ENCODE results near the gene LTBP2. TPM values are rescaled to one million over a fixed set of nuclear protein-coding genes. Genes with fewer than 3 reads are reported as not detected.
A peak's percentile ranks its signal among the peaks of the same experiment; 100 is the strongest.

The LTBP2 gene
- total RNA-seq, 1 donor from 2014 or later, result 22.7 TPM

- no peak for DNase-seq (ENCODE audit: low read depth in 2 of 2)
Measured at GRCh38 chr14:74573421-74574089, 38.5 kb downstream of the LTBP2 start.

GRCh38 chr14:74572726-74573301 is 39.2 kb downstream of the LTBP2 start:
- no peak for DNase-seq (ENCODE audit: low read depth in 2 of 2)

GRCh38 chr14:74571901-74572725 is 39.9 kb downstream of the LTBP2 start:
- peak in 1 of 2 donors; percentile 90 for DNase-seq (ENCODE audit: low read depth in 2 of 2)

GRCh38 chr14:74571441-74571841 is 40.6 kb downstream of the LTBP2 start:
- DNase-seq (ENCODE audit: low read depth in 2 of 2), result no peak

- DNase-seq (ENCODE audit: low read depth in 2 of 2), result no peak
Measured at GRCh38 chr14:74570696-74571095, 41.3 kb downstream of the LTBP2 start.

- DNase-seq (ENCODE audit: low read depth in 2 of 2), result peak; percentile 51 to 75
Measured at GRCh38 chr14:74569806-74570591, 42.0 kb downstream of the LTBP2 start.

- no peak for DNase-seq (ENCODE audit: low read depth in 2 of 2)
Measured at GRCh38 chr14:74569387-74569786, 42.6 kb downstream of the LTBP2 start.

GRCh38 chr14:74568911-74569310 is 43.1 kb downstream of the LTBP2 start:
- DNase-seq (ENCODE audit: low read depth in 2 of 2), result no peak

GRCh38 chr14:74568380-74568649 is 43.7 kb downstream of the LTBP2 start:
- DNase-seq (ENCODE audit: low read depth in 2 of 2), result no peak

GRCh38 chr14:74567646-74568379 is 44.2 kb downstream of the LTBP2 start:
- no peak for DNase-seq (ENCODE audit: low read depth in 2 of 2)

- no peak for DNase-seq (ENCODE audit: low read depth in 2 of 2)
Measured at GRCh38 chr14:74567219-74567618, 44.8 kb downstream of the LTBP2 start.

GRCh38 chr14:74566174-74567141 is 45.6 kb downstream of the LTBP2 start:
- no peak for DNase-seq (ENCODE audit: low read depth in 2 of 2)

GRCh38 chr14:74563586-74564159 is 48.4 kb downstream of the LTBP2 start:
- no peak for DNase-seq (ENCODE audit: low read depth in 2 of 2)

GRCh38 chr14:74563233-74563585 is 48.8 kb downstream of the LTBP2 start:
- no peak for DNase-seq (ENCODE audit: low read depth in 2 of 2)

- no peak for DNase-seq (ENCODE audit: low read depth in 2 of 2)
Measured at GRCh38 chr14:74562515-74563232, 49.4 kb downstream of the LTBP2 start.

GRCh38 chr14:74558655-74559054 is 53.4 kb downstream of the LTBP2 start:
- no peak for DNase-seq (ENCODE audit: low read depth in 2 of 2)

GRCh38 chr14:74557691-74558090 is 54.3 kb downstream of the LTBP2 start:
- no peak for DNase-seq (ENCODE audit: low read depth in 2 of 2)

- DNase-seq (ENCODE audit: low read depth in 2 of 2), result no peak
Measured at GRCh38 chr14:74555476-74556050, 56.5 kb downstream of the LTBP2 start.
